ENCODE data around the gene GPER1.
"Not testable (repeated sequence)": the region's sequence is repeated elsewhere in the genome, so short reads cannot be mapped to it uniquely, and the experiment has no call there.

Gene GPER1

GRCh38 chr7:1112625-1113547 is 25.0 kb downstream of the GPER1 start:
- no peak overlapping the region for H3K4me3 Mint-ChIP-seq
- H3K27ac Mint-ChIP-seq = no peak overlapping the region
- TF ChIP-seq CTCF (IDR thresholded peaks at IDR 0.05) = no peak
- peaks cover 44% of the 10 kb centered on the region for H3K4me1 Mint-ChIP-seq
- H3K36me3 Mint-ChIP-seq (ENCODE audit: low read depth) = peaks cover 27% of the 10 kb centered on the region
- peaks cover 3% of the 10 kb centered on the region for H3K27me3 Mint-ChIP-seq (ENCODE audit: low read depth, poor library complexity)
- no peak for DNase-seq
- peaks cover 13% of the 10 kb centered on the region for H3K9me3 Mint-ChIP-seq

GRCh38 chr7:1113548-1113885 is 25.6 kb downstream of the GPER1 start:
- Mint-ChIP-seq H3K27ac (peak overlapping the region; percentile 73), H3K27me3 (ENCODE audit: low read depth, poor library complexity) (peaks cover 3% of the 10 kb centered on the region), H3K36me3 (ENCODE audit: low read depth) (peaks cover 34% of the 10 kb centered on the region), H3K4me1 (peaks cover 43% of the 10 kb centered on the region), H3K4me3 (no peak overlapping the region), H3K9me3 (peaks cover 15% of the 10 kb centered on the region)
- DNase-seq = no peak
- no peak for TF ChIP-seq CTCF (IDR thresholded peaks at IDR 0.05)

- H3K4me1 Mint-ChIP-seq = peaks cover 37% of the 10 kb centered on the region
These were observed 26.2 kb downstream of the GPER1 start for GRCh38 chr7:1114088-1114487.

GRCh38 chr7:1114505-1114904 is 26.6 kb downstream of the GPER1 start:
- Mint-ChIP-seq H3K9me3 (peaks cover 15% of the 10 kb centered on the region), H3K27me3 (ENCODE audit: low read depth, poor library complexity) (peaks cover 3% of the 10 kb centered on the region), H3K27ac (no peak overlapping the region), H3K36me3 (ENCODE audit: low read depth) (peaks cover 34% of the 10 kb centered on the region), H3K4me1 (peaks cover 35% of the 10 kb centered on the region), H3K4me3 (no peak overlapping the region)
- no peak for TF ChIP-seq CTCF (IDR thresholded peaks at IDR 0.05)
- DNase-seq = no peak

More at GRCh38 chr7:1114088-1114487, 26.2 kb downstream of the GPER1 start:
- no peak for TF ChIP-seq CTCF (IDR thresholded peaks at IDR 0.05)
- H3K9me3 Mint-ChIP-seq = peaks cover 15% of the 10 kb centered on the region
- H3K4me3 Mint-ChIP-seq = no peak overlapping the region
- peak overlapping the region; percentile 53 for H3K27ac Mint-ChIP-seq
- no peak for DNase-seq
- H3K36me3 Mint-ChIP-seq (ENCODE audit: low read depth) = peaks cover 34% of the 10 kb centered on the region
- peaks cover 3% of the 10 kb centered on the region for H3K27me3 Mint-ChIP-seq (ENCODE audit: low read depth, poor library complexity)

GRCh38 chr7:1115171-1116045 is 27.5 kb downstream of the GPER1 start:
- H3K27ac Mint-ChIP-seq = peak overlapping the region; percentile 79
- peaks cover 34% of the 10 kb centered on the region for H3K36me3 Mint-ChIP-seq (ENCODE audit: low read depth)
- H3K4me1 Mint-ChIP-seq = peaks cover 25% of the 10 kb centered on the region
- H3K27me3 Mint-ChIP-seq (ENCODE audit: low read depth, poor library complexity); H3K4me3 Mint-ChIP-seq; DNase-seq: not testable (repeated sequence)
- peaks cover 15% of the 10 kb centered on the region for H3K9me3 Mint-ChIP-seq

- not testable (repeated sequence) for H3K27ac Mint-ChIP-seq
These were observed 28.6 kb downstream of the GPER1 start for GRCh38 chr7:1116383-1117008.

More at GRCh38 chr7:1116383-1117008, 28.6 kb downstream of the GPER1 start:
- not testable (repeated sequence) for DNase-seq; H3K4me3 Mint-ChIP-seq; H3K27me3 Mint-ChIP-seq (ENCODE audit: low read depth, poor library complexity)
- Mint-ChIP-seq H3K4me1 (peaks cover 31% of the 10 kb centered on the region), H3K9me3 (peaks cover 15% of the 10 kb centered on the region), H3K36me3 (ENCODE audit: low read depth) (peaks cover 34% of the 10 kb centered on the region)

Data from nephron progenitor cell (in vitro differentiated cells).